SK-N-SH treated with all-trans-retinoic acid at 6 μM for 48 hours (cell line): Measurements from ENCODE around the gene SHOC2.

Experiments used
- ATAC-seq: fragments of 200-7000 bp; cut with Tn5 transposase; 3 replicates; pipeline ENCODE4 v1.9.1; 2020; ENCODE audit warnings: mild to moderate bottlenecking, moderate library complexity
- ARNTL ChIP-seq: fragments of 450-650 bp; formaldehyde crosslinking; IDR thresholded peaks from 2 replicates; pipeline ENCODE4 v1.5.0; 2020; ENCODE audit warnings: low read depth, mild to moderate bottlenecking, moderate library complexity, borderline replicate concordance
- BACH2 ChIP-seq: fragments of 250-450 bp; sonication (Bioruptor Pico); IDR thresholded peaks from 2 replicates; pipeline ENCODE4 v1.9.0; 2021; ENCODE audit warnings: mild to moderate bottlenecking, borderline replicate concordance
- CREB5 ChIP-seq: fragments of 250-450 bp; sonication (Bioruptor Pico); IDR thresholded peaks from 2 replicates; pipeline ENCODE4 v1.5.1; 2020; ENCODE audit warnings: low read depth, mild to moderate bottlenecking, moderate library complexity
- CSDC2 ChIP-seq: fragments of 250-450 bp; sonication (Bioruptor Pico); IDR thresholded peaks from 2 replicates; pipeline ENCODE4 v1.5.0; 2020; ENCODE audit warnings: mild to moderate bottlenecking, moderate library complexity
- CSRNP3 ChIP-seq: fragments of 250-450 bp; sonication (Bioruptor Pico); IDR thresholded peaks from 2 replicates; pipeline ENCODE4 v1.5.1; 2021; ENCODE audit warnings: mild to moderate bottlenecking, moderate library complexity
- ESRRG ChIP-seq: fragments of 250-450 bp; sonication (Bioruptor Pico); IDR thresholded peaks from 2 replicates; pipeline ENCODE4 v1.6.1; 2021; ENCODE audit warnings: mild to moderate bottlenecking
- GLIS3 ChIP-seq: fragments of 250-450 bp; sonication (Bioruptor Pico); IDR thresholded peaks from 2 replicates; pipeline ENCODE4 v1.5.0; 2020; ENCODE audit warnings: mild to moderate bottlenecking, moderate library complexity
- ISL1 ChIP-seq: fragments of 250-450 bp; sonication (Bioruptor Pico); IDR thresholded peaks from 2 replicates; pipeline ENCODE4 v2.1.2; 2022; ENCODE audit warnings: mild to moderate bottlenecking, moderate library complexity
- OSR1 ChIP-seq: fragments of 250-450 bp; sonication (Bioruptor Pico); IDR thresholded peaks from 2 replicates; pipeline ENCODE4 v1.8.0; 2022; ENCODE audit warnings: moderate library complexity, mild to moderate bottlenecking, inconsistent platforms
- PATZ1 ChIP-seq: fragments of 250-450 bp; sonication (Bioruptor Pico); IDR thresholded peaks from 2 replicates; pipeline ENCODE4 v1.8.0; 2020; ENCODE audit warnings: mild to moderate bottlenecking, moderate library complexity, borderline replicate concordance
- POU6F1 ChIP-seq: fragments of 250-450 bp; sonication (Bioruptor Pico); IDR thresholded peaks from 2 replicates; pipeline ENCODE4 v1.8.0; 2021; ENCODE audit warnings: low read depth, mild to moderate bottlenecking, moderate library complexity, borderline replicate concordance
- PPARA ChIP-seq: fragments of 250-450 bp; sonication (Bioruptor Pico); IDR thresholded peaks from 2 replicates; pipeline ENCODE4 v1.5.0; 2020; ENCODE audit warnings: mild to moderate bottlenecking, borderline replicate concordance
- RARB ChIP-seq: fragments of 250-450 bp; sonication (Bioruptor Pico); IDR thresholded peaks from 2 replicates; pipeline ENCODE4 v1.8.0; 2021; ENCODE audit warnings: mild to moderate bottlenecking, moderate library complexity
- TCF4 ChIP-seq: fragments of 250-450 bp; sonication (Bioruptor Pico); IDR thresholded peaks from 2 replicates; pipeline ENCODE4 v1.8.0; 2021; ENCODE audit warnings: mild to moderate bottlenecking, moderate library complexity, borderline replicate concordance
- TOX ChIP-seq: fragments of 250-450 bp; sonication (Bioruptor Pico); IDR thresholded peaks from 2 replicates; pipeline ENCODE4 v1.8.0; 2021; ENCODE audit warnings: mild to moderate bottlenecking, moderate library complexity, borderline replicate concordance
- TSHZ2 ChIP-seq: fragments of 250-450 bp; sonication (Bioruptor Pico); IDR thresholded peaks from 2 replicates; pipeline ENCODE4 v1.5.0; 2020; ENCODE audit warnings: mild to moderate bottlenecking, moderate library complexity
- ZC3H10 ChIP-seq: fragments of 250-450 bp; sonication (Bioruptor Pico); IDR thresholded peaks from 2 replicates; pipeline ENCODE4 v1.5.1; 2021; ENCODE audit warnings: mild to moderate bottlenecking, moderate library complexity
- ZFP3 ChIP-seq: fragments of 250-450 bp; sonication (Bioruptor Pico); IDR thresholded peaks from 2 replicates; pipeline ENCODE4 v1.5.0; 2020; ENCODE audit warnings: mild to moderate bottlenecking, moderate library complexity
- ZNF565 ChIP-seq: fragments of 450-650 bp; formaldehyde crosslinking; conservative IDR thresholded peaks from 2 replicates; pipeline ENCODE4 v1.5.0; 2020; ENCODE audit warnings: low read depth, mild to moderate bottlenecking, moderate library complexity
- ZNF70 ChIP-seq: fragments of 450-650 bp; formaldehyde crosslinking; IDR thresholded peaks from 2 replicates; pipeline ENCODE4 v1.5.0; 2020; ENCODE audit warnings: mild to moderate bottlenecking, moderate library complexity
- ZNF8 ChIP-seq: fragments of 450-650 bp; formaldehyde crosslinking; IDR thresholded peaks from 2 replicates; pipeline ENCODE4 v1.5.0; 2020; ENCODE audit warnings: mild to moderate bottlenecking, moderate library complexity

The SHOC2 gene

GRCh38 chr10:110972231-110973134 lies 53.1 kb downstream of the SHOC2 start (continued):
- TF ChIP-seq CSRNP3 (no peak), ZNF565 (no peak), OSR1 (CRISPR knock-in tag) (no peak)

GRCh38 chr10:110973400-110973799 lies 54.0 kb downstream of the SHOC2 start:
- TF ChIP-seq ZC3H10 (CRISPR knock-in tag) (no peak), OSR1 (CRISPR knock-in tag) (no peak), ZNF8 (no peak), RARB (CRISPR knock-in tag) (no peak), PATZ1 (CRISPR knock-in tag) (no peak), GLIS3 (CRISPR knock-in tag) (no peak), TCF4 (no peak), ISL1 (CRISPR knock-in tag) (no peak), ZNF70 (CRISPR knock-in tag) (no peak), CSDC2 (CRISPR knock-in tag) (no peak), TOX (no peak), ESRRG (CRISPR knock-in tag) (no peak), CSRNP3 (no peak), PPARA (CRISPR knock-in tag) (no peak), POU6F1 (no peak), BACH2 (CRISPR knock-in tag) (no peak), ZFP3 (CRISPR knock-in tag) (no peak), ZNF565 (no peak), ARNTL (CRISPR knock-in tag) (no peak)
- ATAC-seq = no peak

GRCh38 chr10:110976577-110976976 lies 57.2 kb downstream of the SHOC2 start:
- no peak for ATAC-seq
- TF ChIP-seq ZFP3 (CRISPR knock-in tag) (no peak), TSHZ2 (no peak), CREB5 (CRISPR knock-in tag) (no peak)
